ENCODE data around the gene ILF3. TPM values are rescaled to one million over a fixed set of nuclear protein-coding genes. Genes with fewer than 3 reads are reported as not detected.

The ILF3 gene
- polyA plus RNA-seq, 2 of the 4 experiments (the other 2 are of a cell fraction), result 142 to 197 TPM

DNA sequence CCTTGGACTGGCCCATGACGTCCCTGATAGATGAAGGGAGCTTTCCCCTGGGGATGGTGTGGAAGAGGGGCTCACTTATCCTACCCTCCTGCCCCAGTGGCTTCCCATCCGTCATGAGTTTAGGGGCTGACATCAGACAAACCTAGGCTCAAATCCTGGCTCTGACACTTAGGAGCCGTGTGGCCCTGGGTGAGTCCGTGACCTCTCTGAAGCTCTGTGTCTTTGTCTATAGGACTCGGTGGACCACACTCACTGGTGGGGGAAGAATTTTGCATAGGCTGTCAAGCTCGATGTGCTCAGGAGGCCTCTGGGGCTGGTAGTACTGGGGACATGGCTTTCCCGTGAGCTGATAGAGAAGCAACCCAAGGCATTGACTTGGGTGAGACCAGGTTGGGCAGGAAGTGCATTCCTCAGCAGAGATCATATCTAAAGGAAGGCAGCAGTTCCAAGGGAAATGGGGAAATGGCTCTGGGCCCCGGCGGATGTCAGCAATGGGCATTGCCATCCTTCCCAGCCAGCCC lies 49.6 kb upstream of the ILF3 start:
- no peak for ATAC-seq
- peaks cover 8% of the 10 kb centered on the region for H3K4me1 ChIP-seq

DNA sequence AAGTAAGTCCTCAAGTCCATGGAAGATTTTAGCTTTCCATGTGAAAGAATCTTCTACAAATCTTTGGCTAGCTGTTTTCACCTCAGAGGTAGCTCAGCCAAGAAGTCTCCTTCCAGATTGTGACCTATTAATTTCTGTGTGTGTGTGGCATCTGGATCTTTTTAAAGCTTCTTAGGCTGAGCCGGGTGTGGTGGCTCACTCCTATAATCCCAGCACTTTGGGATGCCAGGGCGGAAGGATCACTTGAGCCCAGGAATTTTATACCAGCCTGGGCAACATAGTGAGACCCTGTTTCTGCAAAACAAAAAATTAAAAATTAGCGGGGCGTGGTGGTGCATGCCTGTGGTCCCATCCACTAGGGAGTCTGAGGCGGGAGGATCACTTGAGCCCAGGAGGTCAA lies 42.2 kb upstream of the ILF3 start:
- FAIRE-seq, result no peak
- DNase-seq (ENCODE audit: low read depth in 1 of 2, low spot score in 1 of 2), result no peak
- WGBS (ENCODE audit: missing lambda C conversion rate), result 89% methylated on average over 5 of the region's 5 CpGs
- CTCF ChIA-PET, result interaction anchor here (0.9 to 1.5 kb wide), 2 partner anchors 31 to 33 kb away, joined by 5 to 6 read pairs; no protein-coding TSS in a partner anchor
- H3K4me1 ChIP-seq, result no peaks in the 10 kb centered on the region
- POLR2A ChIA-PET, result no interaction called here
- H3K9me3 ChIP-seq, result no peaks in the 10 kb centered on the region
- no peak overlapping the region for H3K27ac ChIP-seq
- ATAC-seq, result no peak
- no peak overlapping the region for H3K4me2 ChIP-seq
- TF ChIP-seq FOSL2 (IDR thresholded peaks at IDR 0.05) (no peak), FOSL2 (CRISPR knock-in tag; IDR thresholded peaks at IDR 0.05) (no peak), CBX8 (IDR thresholded peaks at IDR 0.05) (no peak), KDM1A (IDR thresholded peaks at IDR 0.05; ENCODE audit: low read depth) (no peak)
- H3K4me3 ChIP-seq, result no peak overlapping the region

More for the DNA sequence above, 49.6 kb upstream of the ILF3 start:
- TF ChIP-seq, protein P1, sequence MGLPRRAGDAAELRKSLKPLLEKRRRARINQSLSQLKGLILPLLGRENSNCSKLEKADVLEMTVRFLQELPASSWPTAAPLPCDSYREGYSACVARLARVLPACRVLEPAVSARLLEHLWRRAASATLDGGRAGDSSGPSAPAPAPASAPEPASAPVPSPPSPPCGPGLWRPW (IDR thresholded peaks at IDR 0.05), result no peak
- TF ChIP-seq CHD2 (IDR thresholded peaks at IDR 0.05; ENCODE audit: low read length, partially characterized antibody), result no peak
- TF ChIP-seq HDAC2 (IDR thresholded peaks at IDR 0.05), result no peak
- no peak for TF ChIP-seq EHMT2 (IDR thresholded peaks at IDR 0.05; ENCODE audit: low read depth)
- no peak for TF ChIP-seq RFX5 (IDR thresholded peaks at IDR 0.05)
- no peak for TF ChIP-seq EP300 (IDR thresholded peaks at IDR 0.05)
- TF ChIP-seq, protein P2, sequence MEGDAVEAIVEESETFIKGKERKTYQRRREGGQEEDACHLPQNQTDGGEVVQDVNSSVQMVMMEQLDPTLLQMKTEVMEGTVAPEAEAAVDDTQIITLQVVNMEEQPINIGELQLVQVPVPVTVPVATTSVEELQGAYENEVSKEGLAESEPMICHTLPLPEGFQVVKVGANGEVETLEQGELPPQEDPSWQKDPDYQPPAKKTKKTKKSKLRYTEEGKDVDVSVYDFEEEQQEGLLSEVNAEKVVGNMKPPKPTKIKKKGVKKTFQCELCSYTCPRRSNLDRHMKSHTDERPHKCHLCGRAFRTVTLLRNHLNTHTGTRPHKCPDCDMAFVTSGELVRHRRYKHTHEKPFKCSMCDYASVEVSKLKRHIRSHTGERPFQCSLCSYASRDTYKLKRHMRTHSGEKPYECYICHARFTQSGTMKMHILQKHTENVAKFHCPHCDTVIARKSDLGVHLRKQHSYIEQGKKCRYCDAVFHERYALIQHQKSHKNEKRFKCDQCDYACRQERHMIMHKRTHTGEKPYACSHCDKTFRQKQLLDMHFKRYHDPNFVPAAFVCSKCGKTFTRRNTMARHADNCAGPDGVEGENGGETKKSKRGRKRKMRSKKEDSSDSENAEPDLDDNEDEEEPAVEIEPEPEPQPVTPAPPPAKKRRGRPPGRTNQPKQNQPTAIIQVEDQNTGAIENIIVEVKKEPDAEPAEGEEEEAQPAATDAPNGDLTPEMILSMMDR (IDR thresholded peaks at IDR 0.05), result no peak
- no peak for TF ChIP-seq CHD4 (IDR thresholded peaks at IDR 0.05; ENCODE audit: borderline replicate concordance)
- TF ChIP-seq NR3C1 (IDR thresholded peaks at IDR 0.05), result no peak
- TF ChIP-seq, protein P3, sequence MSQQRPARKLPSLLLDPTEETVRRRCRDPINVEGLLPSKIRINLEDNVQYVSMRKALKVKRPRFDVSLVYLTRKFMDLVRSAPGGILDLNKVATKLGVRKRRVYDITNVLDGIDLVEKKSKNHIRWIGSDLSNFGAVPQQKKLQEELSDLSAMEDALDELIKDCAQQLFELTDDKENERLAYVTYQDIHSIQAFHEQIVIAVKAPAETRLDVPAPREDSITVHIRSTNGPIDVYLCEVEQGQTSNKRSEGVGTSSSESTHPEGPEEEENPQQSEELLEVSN (IDR thresholded peaks at IDR 0.05; ENCODE audit: borderline replicate concordance, low read depth), result no peak
- no peak for TF ChIP-seq HOXA7 (CRISPR knock-in tag; IDR thresholded peaks at IDR 0.05)
- no peak for TF ChIP-seq EHF (CRISPR knock-in tag; IDR thresholded peaks at IDR 0.05)
- no peak for TF ChIP-seq ZSCAN20 (CRISPR knock-in tag; IDR thresholded peaks at IDR 0.05)
- TF ChIP-seq FOSL2 (IDR thresholded peaks at IDR 0.05), result no peak
- TF ChIP-seq FOSL2 (CRISPR knock-in tag; IDR thresholded peaks at IDR 0.05), result no peak
- ChIA-PET POLR2A (no interaction called here), CTCF (interaction anchor here (1.3 to 5.7 kb wide), 2 partner anchors 14 to 23 kb away, joined by 3 to 22 read pairs; no protein-coding TSS in a partner anchor)
- no peak overlapping the region for H3K27ac ChIP-seq
- no peak overlapping the region for H3K4me2 ChIP-seq
- FAIRE-seq (no peak), DNase-seq (ENCODE audit: low read depth in 1 of 2, low spot score in 1 of 2) (no peak)
- WGBS (ENCODE audit: missing lambda C conversion rate), result 67% methylated on average over 8 of the region's 9 CpGs
- no peaks in the 10 kb centered on the region for H3K9me3 ChIP-seq
- no peak overlapping the region for H3K4me3 ChIP-seq

DNA sequence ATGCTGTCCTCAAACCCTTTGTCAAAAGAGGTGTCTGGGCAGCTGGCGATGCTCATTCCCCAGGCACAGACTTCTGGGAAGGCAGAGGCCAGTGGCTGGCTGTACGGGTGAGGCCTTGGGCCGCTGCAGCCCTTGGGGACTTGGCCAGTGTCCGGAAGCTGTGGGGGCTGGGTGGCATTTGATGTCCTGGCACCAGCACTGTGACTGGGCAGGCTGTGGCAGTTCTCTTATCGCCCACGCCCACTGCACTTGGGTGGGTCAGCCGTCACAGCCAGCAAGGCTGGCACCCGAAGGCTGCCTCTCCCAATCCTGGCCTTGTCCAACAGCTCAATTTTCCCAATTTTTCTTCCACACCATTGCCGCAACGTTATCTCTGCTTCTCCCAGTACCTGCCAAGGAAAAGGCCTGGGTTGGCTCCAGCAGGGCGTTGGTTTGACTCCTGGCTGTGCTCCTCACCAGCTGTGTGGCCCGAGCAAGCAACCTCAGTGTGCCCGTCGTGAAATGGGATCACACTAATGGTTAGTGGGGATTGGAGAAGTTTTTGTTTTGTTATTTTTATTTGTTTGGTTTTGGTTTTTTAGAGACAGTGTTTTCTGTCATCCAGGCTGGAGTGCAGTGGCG lies 41.5 kb upstream of the ILF3 start:
- POLR2A ChIA-PET, result no interaction called here
- no peak for TF ChIP-seq FOSB (CRISPR knock-in tag; IDR thresholded peaks at IDR 0.05)
- TF ChIP-seq ZSCAN20 (CRISPR knock-in tag; IDR thresholded peaks at IDR 0.05), result no peak
- no peak for TF ChIP-seq HOXB5 (CRISPR knock-in tag; IDR thresholded peaks at IDR 0.05)
- TF ChIP-seq, protein P4, sequence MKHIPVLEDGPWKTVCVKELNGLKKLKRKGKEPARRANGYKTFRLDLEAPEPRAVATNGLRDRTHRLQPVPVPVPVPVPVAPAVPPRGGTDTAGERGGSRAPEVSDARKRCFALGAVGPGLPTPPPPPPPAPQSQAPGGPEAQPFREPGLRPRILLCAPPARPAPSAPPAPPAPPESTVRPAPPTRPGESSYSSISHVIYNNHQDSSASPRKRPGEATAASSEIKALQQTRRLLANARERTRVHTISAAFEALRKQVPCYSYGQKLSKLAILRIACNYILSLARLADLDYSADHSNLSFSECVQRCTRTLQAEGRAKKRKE (CRISPR knock-in tag; IDR thresholded peaks at IDR 0.05; ENCODE audit: low read depth), result no peak
- TF ChIP-seq SMC3 (IDR thresholded peaks at IDR 0.05), result no peak
- H3K4me2 ChIP-seq, result no peak overlapping the region
- FAIRE-seq (no peak), ATAC-seq (no peak), DNase-seq (ENCODE audit: low read depth in 1 of 2, low spot score in 1 of 2) (no peak)
- no peak overlapping the region for H3K27ac ChIP-seq
- H3K9me3 ChIP-seq, result no peaks in the 10 kb centered on the region
- H3K4me1 ChIP-seq, result no peaks in the 10 kb centered on the region
- no peak overlapping the region for H3K4me3 ChIP-seq
- CTCF ChIA-PET, result no interaction called here
- 91% methylated on average over 12 of the region's 15 CpGs for WGBS (ENCODE audit: missing lambda C conversion rate)
